ENCODE results near the gene GMDS. TPM values are rescaled to one million over a fixed set of nuclear protein-coding genes. Genes with fewer than 3 reads are reported as not detected.
A peak's percentile ranks its signal among the peaks of the same experiment; 100 is the strongest.
"Not testable (repeated sequence)": the region's sequence is repeated elsewhere in the genome, so short reads cannot be mapped to it uniquely, and the experiment has no call there.

The GMDS gene
- total and polyA plus RNA-seq, 2 experiments from 2014 or later = 3.0 to 12.6 TPM

DNA sequence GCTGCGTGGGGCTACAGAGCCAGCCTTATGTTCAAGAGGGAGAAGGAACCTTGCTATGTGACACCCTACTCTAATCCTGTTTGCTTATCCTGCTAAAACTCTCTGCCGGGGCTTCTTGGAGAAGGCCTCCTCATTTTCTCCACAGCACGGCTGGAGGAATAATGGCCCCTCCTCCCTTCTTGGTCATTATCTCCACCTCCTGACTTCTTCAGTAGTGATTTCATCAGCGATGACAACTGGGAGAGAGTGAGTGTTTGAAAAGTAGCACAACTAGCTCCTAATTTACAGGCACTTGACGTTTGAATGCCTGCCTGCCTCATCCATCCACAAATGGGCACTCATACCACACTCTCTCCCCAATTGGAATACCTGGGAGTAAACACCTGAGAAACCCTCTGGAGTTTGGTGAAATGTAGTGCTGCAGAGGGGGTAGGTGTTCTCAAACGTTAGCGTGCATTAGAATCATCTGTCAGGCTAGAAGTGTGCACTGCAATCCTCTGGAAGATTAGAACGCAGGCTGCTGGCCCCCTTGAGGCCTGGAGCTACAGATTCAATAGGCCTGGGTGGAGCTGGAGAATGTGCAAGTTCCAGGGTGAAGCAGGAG is 487.2 kb downstream of the GMDS start:
- Histone ChIP-seq H3K9me3 (ENCODE audit: low read depth) (no peaks in the 10 kb centered on the region), H3F3A (ENCODE audit: insufficient read depth) (no peaks in the 10 kb centered on the region), H3K4me2 (ENCODE audit: unreplicated experiment) (no peak overlapping the region), H3K27me3 (replicated peaks; ENCODE audit: insufficient read depth) (no peaks in the 10 kb centered on the region), H4K20me1 (ENCODE audit: insufficient read depth) (no peaks in the 10 kb centered on the region), H3K27ac (no peak overlapping the region), H3K9ac (no peak overlapping the region), H2AFZ (no peak overlapping the region), H3K4me1 (ENCODE audit: insufficient read depth) (no peaks in the 10 kb centered on the region), H3K36me3 (ENCODE audit: low read depth) (no peaks in the 10 kb centered on the region), H3K4me3 (no peak overlapping the region), H3K79me2 (ENCODE audit: insufficient read depth) (no peaks in the 10 kb centered on the region), H3K9me2 (ENCODE audit: insufficient read depth) (no peaks in the 10 kb centered on the region)
- peak; percentile 5 for DNase-seq
- WGBS, 2 experiments (ENCODE audit: low coverage in 1 of 2, low lambda C conversion rate in 2 of 2, missing lambda C conversion rate in 2 of 2) = 68% methylated on average over 8 of the region's 8 CpGs
- TF ChIP-seq EZH2 (IDR thresholded peaks at IDR 0.05; ENCODE audit: insufficient read depth, poor library complexity, severe bottlenecking) (no peak), EZH2phosphoT487 (IDR thresholded peaks at IDR 0.05; ENCODE audit: insufficient read depth, low read depth) (no peak)
- in situ Hi-C loops (cut with MboI) = no loop called here

DNA sequence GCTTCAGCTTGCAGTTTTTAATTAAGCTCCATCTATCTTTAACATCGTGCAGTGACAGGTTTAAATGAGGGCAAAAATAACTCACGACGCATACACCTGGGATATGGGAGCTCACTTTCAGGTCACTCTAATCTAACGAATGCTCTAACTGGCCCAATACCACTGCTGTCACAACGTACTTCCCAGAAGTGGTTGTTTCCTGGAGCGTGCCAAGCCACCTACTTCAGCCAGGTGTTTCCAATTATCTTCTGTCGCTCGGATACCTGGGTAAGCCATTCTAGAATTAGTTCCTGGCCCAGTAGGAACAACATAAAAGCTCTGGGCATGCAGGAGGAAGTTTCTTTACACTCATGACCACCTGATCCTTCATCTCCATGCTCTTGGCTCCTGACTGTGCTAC is 488.3 kb downstream of the GMDS start:
- no peak overlapping the region for H3K9ac ChIP-seq
- H3K4me2 ChIP-seq (ENCODE audit: unreplicated experiment) = no peak overlapping the region
- H3F3A ChIP-seq (ENCODE audit: insufficient read depth) = no peaks in the 10 kb centered on the region
- no peak for DNase-seq
- H3K27me3 ChIP-seq (replicated peaks; ENCODE audit: insufficient read depth) = no peaks in the 10 kb centered on the region
- no peaks in the 10 kb centered on the region for H3K4me1 ChIP-seq (ENCODE audit: insufficient read depth)
- no peaks in the 10 kb centered on the region for H3K9me2 ChIP-seq (ENCODE audit: insufficient read depth)
- TF ChIP-seq EZH2phosphoT487 (IDR thresholded peaks at IDR 0.05; ENCODE audit: insufficient read depth, low read depth) (no peak), EZH2 (IDR thresholded peaks at IDR 0.05; ENCODE audit: insufficient read depth, poor library complexity, severe bottlenecking) (no peak)
- WGBS, 2 experiments (ENCODE audit: low coverage in 1 of 2, low lambda C conversion rate in 2 of 2, missing lambda C conversion rate in 2 of 2) = 81 to 82% methylated on average over 8 of the region's 8 CpGs
- H3K27ac ChIP-seq = no peak overlapping the region
- in situ Hi-C loops (cut with MboI) = no loop called here
- no peaks in the 10 kb centered on the region for H4K20me1 ChIP-seq (ENCODE audit: insufficient read depth)
- no peak overlapping the region for H2AFZ ChIP-seq
- H3K4me3 ChIP-seq = no peak overlapping the region
- no peaks in the 10 kb centered on the region for H3K79me2 ChIP-seq (ENCODE audit: insufficient read depth)
- H3K9me3 ChIP-seq (ENCODE audit: low read depth) = no peaks in the 10 kb centered on the region
- no peaks in the 10 kb centered on the region for H3K36me3 ChIP-seq (ENCODE audit: low read depth)

DNA sequence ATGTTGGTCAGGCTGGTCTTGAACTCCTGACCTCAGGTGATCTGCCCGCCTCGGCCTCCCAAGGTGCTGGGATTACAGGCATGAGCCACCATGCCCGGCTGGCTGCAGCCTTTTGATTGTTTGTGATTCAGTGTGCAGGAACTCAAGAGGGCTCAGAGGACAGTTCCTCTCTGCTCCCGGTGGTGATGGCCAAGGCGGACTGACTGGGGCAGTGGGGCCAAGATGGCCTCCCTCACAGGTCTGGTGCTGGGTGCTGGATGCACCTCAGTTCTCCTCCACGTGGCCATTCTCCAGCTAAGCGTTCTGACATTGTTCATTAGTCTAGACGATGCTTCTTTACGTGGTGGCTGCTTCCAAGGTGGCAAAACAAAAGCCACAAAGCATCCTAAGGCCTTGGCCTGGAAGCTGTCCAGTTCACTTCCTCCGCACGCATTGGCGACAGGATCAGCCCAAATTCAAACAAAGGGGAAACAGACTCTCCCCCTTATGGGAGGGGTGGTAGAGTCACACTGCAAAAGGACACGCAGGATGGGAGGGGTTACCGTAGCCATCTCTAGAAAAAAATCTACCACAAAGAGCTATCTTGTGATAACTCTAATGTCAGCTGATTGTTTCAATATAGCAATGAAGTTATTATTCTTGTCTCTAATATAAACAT is 488.8 kb downstream of the GMDS start:
- Histone ChIP-seq H3K27me3 (replicated peaks; ENCODE audit: insufficient read depth) (no peaks in the 10 kb centered on the region), H3K9ac (no peak overlapping the region), H3K79me2 (ENCODE audit: insufficient read depth) (no peaks in the 10 kb centered on the region), H3K4me3 (no peak overlapping the region), H3K27ac (no peak overlapping the region), H4K20me1 (ENCODE audit: insufficient read depth) (no peaks in the 10 kb centered on the region), H3K4me1 (ENCODE audit: insufficient read depth) (no peaks in the 10 kb centered on the region), H3K9me3 (ENCODE audit: low read depth) (no peaks in the 10 kb centered on the region), H3K4me2 (ENCODE audit: unreplicated experiment) (no peak overlapping the region), H3K9me2 (ENCODE audit: insufficient read depth) (no peaks in the 10 kb centered on the region), H3K36me3 (ENCODE audit: low read depth) (no peaks in the 10 kb centered on the region), H2AFZ (no peak overlapping the region), H3F3A (ENCODE audit: insufficient read depth) (no peaks in the 10 kb centered on the region)
- TF ChIP-seq EZH2phosphoT487 (IDR thresholded peaks at IDR 0.05; ENCODE audit: insufficient read depth, low read depth) = no peak
- TF ChIP-seq EZH2 (IDR thresholded peaks at IDR 0.05; ENCODE audit: insufficient read depth, poor library complexity, severe bottlenecking) = no peak
- no peak for DNase-seq
- WGBS, 2 experiments (ENCODE audit: low coverage in 1 of 2, low lambda C conversion rate in 2 of 2, missing lambda C conversion rate in 2 of 2) = 85 to 86% methylated on average over 12 to 14 of the region's 14 CpGs
- in situ Hi-C loops (cut with MboI) = no loop called here

DNA sequence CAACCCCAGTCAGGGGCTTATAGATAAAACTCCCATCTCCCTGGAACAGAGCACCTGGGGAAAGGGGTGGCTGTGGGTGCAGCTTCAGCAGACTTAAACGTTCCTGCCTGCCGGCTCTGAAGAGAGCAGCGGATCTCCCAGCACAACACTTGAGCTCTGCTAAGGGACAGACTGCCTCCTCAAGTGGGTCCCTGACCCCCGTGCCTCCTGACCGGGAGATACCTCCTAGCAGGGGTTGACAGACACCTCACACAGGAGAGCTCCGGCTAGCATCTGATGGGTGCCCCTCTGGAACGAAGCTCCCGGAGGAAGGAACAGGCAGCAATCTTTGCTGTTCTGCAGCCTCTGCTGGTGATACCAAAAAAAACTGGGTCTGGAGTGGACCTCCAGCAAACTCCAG is 494.3 kb downstream of the GMDS start:
- H3F3A ChIP-seq (ENCODE audit: insufficient read depth); H3K27me3 ChIP-seq (replicated peaks; ENCODE audit: insufficient read depth); H3K4me1 ChIP-seq (ENCODE audit: insufficient read depth); H3K27ac ChIP-seq; H3K4me2 ChIP-seq (ENCODE audit: unreplicated experiment); H3K9me3 ChIP-seq (ENCODE audit: low read depth); DNase-seq; H3K36me3 ChIP-seq (ENCODE audit: low read depth); H3K4me3 ChIP-seq; H3K9ac ChIP-seq; in situ Hi-C loops (cut with MboI); H2AFZ ChIP-seq; H3K9me2 ChIP-seq (ENCODE audit: insufficient read depth); H4K20me1 ChIP-seq (ENCODE audit: insufficient read depth); H3K79me2 ChIP-seq (ENCODE audit: insufficient read depth): not testable (repeated sequence)
- WGBS, 2 experiments (ENCODE audit: low coverage in 1 of 2, low lambda C conversion rate in 2 of 2, missing lambda C conversion rate in 2 of 2) = 88 to 90% methylated on average over 8 of the region's 8 CpGs
